ENCODE measurements around the gene GZMM.

Gene GZMM

GRCh38 chr19:540867-541637 lies 2.8 kb upstream of the GZMM start:
- no peak overlapping the region for H3K4me3 ChIP-seq (ENCODE audit: low read depth, low read length)
- TF ChIP-seq CTCF (IDR thresholded peaks at IDR 0.05; ENCODE audit: low read depth, low read length), result no peak
- no peak for DNase-seq (ENCODE audit: low read depth, low spot score)
- in situ Hi-C loops (cut with HindIII; ENCODE audit: low sequenced_read_pairs), result no loop called here

- TF ChIP-seq CTCF (IDR thresholded peaks at IDR 0.05; ENCODE audit: low read depth, low read length), result no peak
- no peak overlapping the region for H3K4me3 ChIP-seq (ENCODE audit: low read depth, low read length)
- in situ Hi-C loops (cut with HindIII; ENCODE audit: low sequenced_read_pairs), result no loop called here
- DNase-seq (ENCODE audit: low read depth, low spot score), result no peak
Observed at GRCh38 chr19:541699-542098, 2.2 kb upstream of the GZMM start.

- in situ Hi-C loops (cut with HindIII; ENCODE audit: low sequenced_read_pairs), result no loop called here
- no peak for TF ChIP-seq CTCF (IDR thresholded peaks at IDR 0.05; ENCODE audit: low read depth, low read length)
- no peak overlapping the region for H3K4me3 ChIP-seq (ENCODE audit: low read depth, low read length)
- DNase-seq (ENCODE audit: low read depth, low spot score), result no peak
Observed at GRCh38 chr19:542173-542866, 1.5 kb upstream of the GZMM start.

GRCh38 chr19:547117-547516 lies 3.3 kb downstream of the GZMM start:
- TF ChIP-seq CTCF (IDR thresholded peaks at IDR 0.05; ENCODE audit: low read depth, low read length), result no peak
- H3K4me3 ChIP-seq (ENCODE audit: low read depth, low read length), result no peak overlapping the region
- in situ Hi-C loops (cut with HindIII; ENCODE audit: low sequenced_read_pairs), result no loop called here
- no peak for DNase-seq (ENCODE audit: low read depth, low spot score)

GRCh38 chr19:547836-548720 lies 4.2 kb downstream of the GZMM start:
- H3K4me3 ChIP-seq (ENCODE audit: low read depth, low read length), result no peak overlapping the region
- TF ChIP-seq CTCF (IDR thresholded peaks at IDR 0.05; ENCODE audit: low read depth, low read length), result no peak
- no peak for DNase-seq (ENCODE audit: low read depth, low spot score)
- in situ Hi-C loops (cut with HindIII; ENCODE audit: low sequenced_read_pairs), result no loop called here

All from astrocyte of the spinal cord (primary cell).